HG03280 (cell line): ENCODE results near the gene CDH13.

ENCODE experiments used
- ATAC-seq: cut with Tn5 transposase; IDR thresholded peaks from one replicate; pipeline ENCODE4 v1.9.1; 2021; ENCODE audit warnings: mild to moderate bottlenecking, moderate library complexity; ENCODE audit not compliant: unreplicated experiment

CDH13 gene

DNA sequence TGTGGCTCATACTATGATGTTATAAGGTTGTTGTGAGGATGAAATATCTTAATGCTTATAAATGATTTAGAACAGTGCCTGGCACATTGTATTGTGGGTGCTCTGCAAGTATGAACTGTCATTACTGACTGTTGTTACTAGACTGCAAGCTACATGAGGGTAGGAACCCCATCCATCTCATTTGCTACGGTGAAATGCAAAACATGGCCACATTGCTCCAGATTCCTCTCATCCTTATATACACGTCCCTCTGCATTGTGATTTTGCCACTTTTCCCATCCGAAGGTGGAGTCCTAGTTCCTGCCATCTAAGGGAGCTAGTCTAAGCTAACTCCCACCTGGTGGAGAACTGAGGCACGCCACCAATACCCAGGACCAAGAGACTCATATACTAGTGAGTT lies 1210.8 kb downstream of the CDH13 start:
- ATAC-seq = no peak

DNA sequence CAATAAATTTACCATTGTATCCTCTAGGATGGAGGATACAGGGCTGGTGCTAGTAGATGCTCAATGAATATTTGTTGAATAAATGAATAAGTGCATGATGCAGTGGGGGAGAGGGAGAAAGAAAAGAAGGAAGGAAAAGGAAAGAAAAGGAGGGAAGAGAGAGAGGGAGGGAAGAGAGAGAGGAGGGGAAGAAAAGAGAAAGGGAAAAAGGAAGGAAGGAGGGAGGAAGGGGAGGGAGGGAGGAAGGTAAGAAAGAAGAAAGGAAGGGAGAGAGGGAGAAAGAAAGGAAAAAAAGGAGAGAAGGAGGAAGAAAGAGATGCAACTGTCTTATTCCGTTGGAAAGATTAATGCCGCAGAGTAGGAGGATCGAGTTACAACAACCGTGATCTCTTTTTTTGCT lies 1211.4 kb downstream of the CDH13 start:
- no peak for ATAC-seq

DNA sequence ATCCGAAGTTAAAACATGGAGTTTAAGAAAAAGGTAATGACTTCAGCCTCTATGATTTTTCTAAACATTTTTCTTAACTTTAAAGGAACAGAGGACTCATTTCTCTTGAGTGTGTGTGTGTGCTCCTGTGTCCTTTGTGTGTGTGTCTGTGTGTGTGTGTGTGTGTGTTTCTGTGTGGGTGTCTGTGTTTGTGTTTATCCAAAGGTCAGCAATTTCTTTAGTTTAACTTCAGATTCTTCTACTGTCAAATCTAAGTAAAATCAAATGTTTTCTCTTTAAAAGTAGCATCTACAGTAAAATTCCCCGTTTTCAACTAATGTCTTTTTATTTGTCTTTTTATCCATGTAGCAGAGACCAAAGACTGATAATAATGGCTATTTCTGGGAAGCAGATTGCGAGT lies 1212.8 kb downstream of the CDH13 start:
- no peak for ATAC-seq

DNA sequence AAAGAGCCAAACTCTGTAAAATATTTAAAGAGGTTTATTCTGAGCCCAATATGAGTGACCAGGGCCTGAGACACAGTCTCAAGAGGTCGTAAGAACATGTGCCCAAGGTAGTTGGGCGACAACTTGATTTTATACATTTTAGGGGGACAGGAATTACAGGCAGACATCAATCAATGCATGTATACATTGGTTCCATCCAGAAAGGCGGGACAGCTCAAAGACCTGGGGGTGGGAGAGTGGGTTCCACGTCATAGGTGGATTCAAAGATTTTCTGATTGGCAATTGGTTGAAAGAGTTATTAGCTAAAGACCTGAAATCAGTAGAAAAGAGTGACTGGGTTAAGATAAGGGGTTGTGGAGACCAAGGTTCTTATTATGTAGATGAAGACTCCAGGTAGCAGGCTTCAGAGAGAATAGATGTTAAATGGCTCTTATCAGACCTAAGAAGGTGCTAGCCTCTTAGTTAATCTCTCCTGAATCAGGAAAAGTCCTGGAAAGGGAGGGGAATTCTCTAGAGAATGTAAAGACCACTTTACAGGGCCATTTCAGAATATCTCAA lies 1213.4 kb downstream of the CDH13 start:
- ATAC-seq = no peak

DNA sequence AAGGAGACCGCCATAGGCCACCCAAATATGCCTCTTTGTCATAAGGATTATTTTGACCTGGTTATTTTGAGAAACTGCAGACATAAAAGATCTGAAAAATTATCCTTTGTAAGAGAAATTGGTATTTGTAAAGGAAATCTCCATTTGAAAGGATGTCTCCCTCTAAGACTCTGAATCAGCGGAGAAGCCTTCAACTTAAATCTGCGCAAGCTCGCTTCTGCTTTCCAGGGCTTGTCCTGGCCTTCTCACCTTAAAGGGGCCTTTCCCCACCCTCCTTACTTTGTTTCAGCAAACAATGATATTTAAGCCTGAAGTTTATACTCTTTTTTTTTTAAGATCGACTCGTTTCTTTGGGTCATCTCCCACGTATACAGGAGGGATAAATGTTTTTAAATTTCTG lies 1215.5 kb downstream of the CDH13 start:
- no peak for ATAC-seq

DNA sequence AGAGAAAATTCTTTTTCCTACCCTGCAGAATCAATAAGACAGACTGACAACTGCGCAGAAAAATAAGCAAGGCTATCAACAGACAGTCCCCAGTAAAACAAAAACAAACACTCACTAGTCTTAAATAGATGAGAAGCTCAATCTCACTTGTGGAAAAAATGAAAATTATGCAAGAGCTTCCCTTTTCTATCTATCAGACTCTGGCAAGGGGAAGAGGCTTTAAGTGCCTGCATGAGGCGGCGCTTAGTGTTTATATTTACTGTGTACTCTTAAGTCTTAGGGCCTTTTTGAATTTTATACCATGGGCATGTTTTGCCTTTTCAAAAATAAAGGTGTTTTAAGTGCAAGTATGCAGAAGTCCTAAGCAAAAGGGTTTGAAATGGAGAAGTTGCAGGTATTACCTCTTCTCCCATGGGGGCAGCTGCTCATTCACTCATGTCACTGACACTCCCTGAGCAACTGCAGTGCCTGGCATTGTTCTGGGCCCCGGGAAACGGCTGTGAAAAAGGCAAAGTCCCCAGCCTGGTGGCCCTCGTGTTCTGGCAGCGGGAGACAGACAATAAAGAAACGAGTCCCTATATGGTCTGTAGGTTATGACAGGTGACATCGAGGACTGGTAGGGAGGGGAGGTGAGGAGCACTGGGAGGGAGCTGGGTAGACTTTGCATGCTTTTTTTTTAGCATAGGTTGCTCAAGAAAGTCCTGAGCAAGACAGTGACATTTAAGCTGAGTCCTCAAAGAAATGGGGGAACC lies 1216.2 kb downstream of the CDH13 start:
- no peak for ATAC-seq

DNA sequence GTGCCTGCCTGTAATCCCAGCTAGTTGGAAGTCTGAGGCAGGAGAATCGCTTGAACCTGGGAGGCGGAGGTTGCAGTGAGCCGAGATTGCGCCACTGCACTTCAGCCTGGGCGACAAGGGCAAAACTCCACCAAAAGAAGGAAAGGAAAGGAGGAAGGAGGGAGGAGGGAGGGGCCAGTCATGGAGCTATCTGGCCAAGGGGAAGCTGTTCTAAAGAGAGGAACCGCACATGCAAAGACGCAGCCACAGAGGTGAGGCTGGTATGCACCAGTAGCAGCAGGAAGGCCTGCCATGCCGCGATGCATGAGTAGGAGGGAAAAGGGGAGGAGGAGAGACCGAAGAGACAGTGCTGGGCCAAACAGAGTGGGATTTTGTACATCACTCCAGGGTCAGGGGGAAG lies 1216.9 kb downstream of the CDH13 start:
- no peak for ATAC-seq

DNA sequence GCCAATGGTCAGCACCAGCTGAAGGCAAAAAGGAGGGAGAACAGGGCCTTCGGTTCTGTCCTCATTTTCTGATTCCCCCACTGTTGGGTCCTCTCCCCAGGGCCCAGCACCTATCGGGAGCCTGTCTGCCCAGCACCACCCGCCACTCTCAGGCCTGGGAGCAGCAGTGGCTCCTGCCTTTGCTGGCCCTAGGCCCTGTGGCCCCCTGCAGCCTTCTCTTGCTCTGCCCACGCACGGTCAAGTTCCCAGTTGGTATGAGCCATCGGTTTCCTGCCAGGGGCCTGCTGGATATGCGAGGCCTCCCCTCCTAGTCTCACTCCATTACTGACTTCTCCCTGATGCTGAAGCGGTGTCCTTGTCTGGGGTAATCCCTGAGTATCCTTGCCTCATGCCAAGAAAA lies 1218.5 kb downstream of the CDH13 start:
- ATAC-seq = no peak

DNA sequence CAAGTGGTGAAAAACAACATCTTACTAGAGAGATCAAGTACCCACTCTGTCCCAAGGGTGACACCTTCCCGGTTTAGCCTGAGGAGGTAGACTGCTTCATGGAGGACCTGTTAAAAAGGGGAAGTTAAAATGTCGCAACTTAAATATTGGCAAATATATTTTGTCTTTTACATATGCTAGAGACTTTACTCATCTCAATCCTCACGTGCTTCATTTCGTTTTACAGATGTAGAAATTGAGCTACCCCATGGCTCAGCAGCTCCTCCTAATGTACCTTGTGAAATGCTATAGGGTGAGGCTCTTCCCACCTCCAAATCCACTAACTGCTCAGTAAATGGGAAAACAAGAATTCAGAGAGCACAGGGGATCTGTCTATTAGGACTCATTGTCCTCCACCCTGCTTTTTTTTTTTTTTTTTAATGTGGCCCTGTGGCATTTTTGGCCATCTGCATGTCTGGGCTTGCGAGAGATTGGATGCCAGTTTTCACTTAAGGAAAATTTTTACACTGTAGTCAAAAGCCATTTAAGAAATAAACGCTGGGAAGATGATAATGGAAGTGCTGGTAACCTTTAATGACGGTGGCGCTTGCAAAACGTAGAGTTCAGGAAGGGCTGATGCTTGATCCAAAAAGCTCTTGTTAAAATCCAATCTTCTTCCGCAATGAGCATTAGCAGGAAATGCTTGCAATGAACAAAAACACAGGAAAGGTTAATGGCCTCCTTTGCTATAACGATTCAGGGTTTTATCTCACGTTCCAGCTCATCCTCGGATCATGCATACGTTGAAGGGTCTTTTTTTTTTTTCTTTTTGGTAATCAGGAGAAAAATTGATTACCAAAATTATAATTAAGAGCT lies 1220.8 kb downstream of the CDH13 start:
- ATAC-seq = no peak

DNA sequence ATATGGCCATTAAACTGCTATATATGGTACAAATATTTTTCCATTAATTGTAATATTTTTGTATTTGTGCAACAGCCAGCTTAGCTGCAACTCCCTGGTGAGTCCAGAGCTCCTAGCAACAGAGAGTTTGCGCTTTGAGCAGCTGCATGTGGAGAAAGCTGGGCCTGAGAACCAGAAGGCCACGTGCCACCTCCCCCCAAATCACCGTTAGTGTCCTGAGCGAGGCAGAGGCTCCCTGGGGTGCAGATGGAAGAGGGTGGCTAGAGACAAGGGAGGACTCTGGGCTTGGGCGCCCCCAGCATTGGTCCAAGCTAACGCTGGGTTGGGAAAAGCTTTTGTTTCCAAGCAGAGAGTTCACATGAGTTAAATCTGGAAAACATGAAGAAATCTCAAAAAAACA lies 1222.7 kb downstream of the CDH13 start:
- no peak for ATAC-seq
